GM12801 (cell line): Measurements from ENCODE around the gene MTCH1.

Source experiments
- TF ChIP-seq, protein P1 (sequence below): IDR thresholded peaks from one replicate; pipeline ENCODE4 v1.5.1; 2011; ENCODE audit warnings: control low read depth; ENCODE audit not compliant: insufficient read length; ENCODE audit errors: extremely low read depth

MTCH1 gene

GRCh38 chr6:37006793-37007339 lies 20.9 kb upstream of the MTCH1 start:
- TF ChIP-seq, protein P1, sequence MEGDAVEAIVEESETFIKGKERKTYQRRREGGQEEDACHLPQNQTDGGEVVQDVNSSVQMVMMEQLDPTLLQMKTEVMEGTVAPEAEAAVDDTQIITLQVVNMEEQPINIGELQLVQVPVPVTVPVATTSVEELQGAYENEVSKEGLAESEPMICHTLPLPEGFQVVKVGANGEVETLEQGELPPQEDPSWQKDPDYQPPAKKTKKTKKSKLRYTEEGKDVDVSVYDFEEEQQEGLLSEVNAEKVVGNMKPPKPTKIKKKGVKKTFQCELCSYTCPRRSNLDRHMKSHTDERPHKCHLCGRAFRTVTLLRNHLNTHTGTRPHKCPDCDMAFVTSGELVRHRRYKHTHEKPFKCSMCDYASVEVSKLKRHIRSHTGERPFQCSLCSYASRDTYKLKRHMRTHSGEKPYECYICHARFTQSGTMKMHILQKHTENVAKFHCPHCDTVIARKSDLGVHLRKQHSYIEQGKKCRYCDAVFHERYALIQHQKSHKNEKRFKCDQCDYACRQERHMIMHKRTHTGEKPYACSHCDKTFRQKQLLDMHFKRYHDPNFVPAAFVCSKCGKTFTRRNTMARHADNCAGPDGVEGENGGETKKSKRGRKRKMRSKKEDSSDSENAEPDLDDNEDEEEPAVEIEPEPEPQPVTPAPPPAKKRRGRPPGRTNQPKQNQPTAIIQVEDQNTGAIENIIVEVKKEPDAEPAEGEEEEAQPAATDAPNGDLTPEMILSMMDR: no peak

DNA sequence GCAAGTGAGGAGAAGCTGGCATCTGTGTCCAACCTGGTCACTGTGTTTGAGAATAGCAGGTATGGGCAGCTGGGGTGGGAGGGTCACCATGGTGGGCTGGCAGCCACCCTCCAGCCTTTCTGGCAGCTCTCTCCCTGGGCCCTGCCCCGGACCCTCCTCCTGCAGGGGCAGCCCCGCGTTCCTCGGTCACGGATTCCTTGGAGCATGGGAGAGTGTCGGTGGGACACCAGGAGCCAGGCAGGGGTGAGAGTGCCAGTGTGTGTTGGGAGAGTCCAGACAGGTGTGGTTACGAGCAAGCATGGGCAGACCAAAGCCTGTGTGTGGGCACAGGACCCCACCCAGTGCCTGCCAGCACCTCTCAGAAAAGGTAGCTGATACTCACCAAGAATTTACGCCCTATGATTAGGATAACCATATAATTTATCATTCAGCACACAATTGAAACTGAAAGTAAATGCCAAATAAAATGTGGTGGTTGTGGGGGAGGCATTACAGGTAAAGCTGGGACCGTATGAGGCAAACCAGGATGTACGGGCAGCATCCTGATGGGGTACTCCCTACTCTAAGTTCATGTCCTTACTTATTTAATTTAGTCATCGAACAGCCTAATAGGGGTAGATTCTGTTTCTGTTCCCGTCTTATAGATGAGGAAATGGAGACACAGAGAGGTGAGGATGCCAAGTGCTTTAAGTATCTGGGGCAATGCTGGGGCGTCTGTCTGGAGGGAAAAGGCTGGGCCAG lies 20.0 kb upstream of the MTCH1 start:
- TF ChIP-seq, protein P1: no peak

- TF ChIP-seq, protein P1: no peak
Observed at GRCh38 chr6:37005061-37005810, 19.2 kb upstream of the MTCH1 start, which contains the start of gene FGD2. Gene FGD2, plus strand, starts transcription at chr6:37005655. Its CDS starts 163 bp downstream, at chr6:37005818.

- TF ChIP-seq, protein P1: no peak
Observed at GRCh38 chr6:37004044-37004980, 18.3 kb upstream of the MTCH1 start.

DNA sequence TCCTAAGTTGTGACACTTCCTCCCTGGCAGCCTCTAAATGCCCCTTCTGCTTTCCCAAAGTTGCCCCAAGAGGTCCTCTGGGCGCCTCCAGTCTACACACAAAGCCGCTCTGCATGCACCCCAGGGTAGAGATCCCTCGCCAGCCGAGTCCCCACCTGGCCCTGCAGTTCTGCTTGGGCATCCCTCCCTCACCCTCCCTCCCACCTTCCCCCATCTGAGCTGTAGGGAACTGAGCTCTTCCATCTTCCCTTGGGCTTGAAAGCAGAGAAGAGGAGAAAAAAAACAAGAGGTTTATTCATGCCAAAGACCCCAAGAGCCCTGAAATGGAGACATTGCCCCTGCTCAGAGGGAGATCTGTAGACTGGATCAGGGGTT lies 13.7 kb upstream of the MTCH1 start:
- TF ChIP-seq, protein P1: no peak

- TF ChIP-seq, protein P1: no peak
Observed at GRCh38 chr6:36999061-36999750, 13.2 kb upstream of the MTCH1 start.
